ENCODE measurements around the gene SLC36A1.
"Not testable (repeated sequence)": the region's sequence is repeated elsewhere in the genome, so short reads cannot be mapped to it uniquely, and the experiment has no call there.

Gene SLC36A1

GRCh38 chr5:151483647-151484046 lies 36.2 kb downstream of the SLC36A1 start:
- DNase-seq (ENCODE audit: low spot score) = no peak

- DNase-seq (ENCODE audit: low spot score) = no peak
Measured at GRCh38 chr5:151487544-151487943, 40.1 kb downstream of the SLC36A1 start.

GRCh38 chr5:151490627-151491026 lies 43.2 kb downstream of the SLC36A1 start:
- no peak for DNase-seq (ENCODE audit: low spot score)

DNA sequence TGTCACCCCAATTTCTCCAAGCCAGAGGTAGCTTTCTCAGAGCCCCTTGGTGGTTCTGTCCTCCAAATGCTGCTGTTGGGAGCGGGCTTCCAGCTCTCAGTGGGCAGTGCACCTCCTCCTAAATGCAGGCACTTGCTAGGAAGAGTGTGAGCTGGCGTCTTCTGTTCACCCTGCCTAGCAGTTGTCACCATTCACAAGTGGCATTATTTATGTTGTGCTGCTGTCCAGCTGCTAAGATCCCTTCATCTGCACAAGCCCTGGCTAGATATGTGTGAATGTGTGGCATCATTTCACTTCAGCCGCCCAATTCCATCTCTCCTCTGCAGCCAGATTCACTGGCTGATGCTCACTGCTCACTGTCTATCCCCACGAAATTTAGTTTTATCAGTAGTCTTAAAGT lies 43.7 kb downstream of the SLC36A1 start:
- no peak for DNase-seq (ENCODE audit: low spot score)

DNA sequence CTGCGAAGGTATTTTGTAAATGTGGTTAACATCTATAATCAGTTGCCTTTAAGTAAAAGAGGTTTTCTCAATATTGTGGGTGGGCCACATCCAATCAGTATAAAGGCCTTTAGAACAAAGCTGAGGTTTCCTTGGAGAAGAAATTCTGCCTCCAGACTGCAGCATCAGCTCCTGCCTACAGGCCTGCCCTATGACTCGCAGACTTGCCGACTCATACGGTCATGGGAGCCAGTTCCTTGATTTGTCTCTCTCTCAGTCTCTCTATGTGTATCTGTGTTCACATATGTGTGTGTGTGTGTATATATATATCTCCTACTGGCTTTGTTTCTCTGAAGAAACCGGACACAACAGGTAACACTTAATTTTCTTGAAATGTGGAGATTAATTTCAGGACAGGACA lies 45.3 kb downstream of the SLC36A1 start:
- DNase-seq (ENCODE audit: low spot score) = no peak

- DNase-seq (ENCODE audit: low spot score) = no peak
Measured at GRCh38 chr5:151493665-151494064, 46.3 kb downstream of the SLC36A1 start.

DNA sequence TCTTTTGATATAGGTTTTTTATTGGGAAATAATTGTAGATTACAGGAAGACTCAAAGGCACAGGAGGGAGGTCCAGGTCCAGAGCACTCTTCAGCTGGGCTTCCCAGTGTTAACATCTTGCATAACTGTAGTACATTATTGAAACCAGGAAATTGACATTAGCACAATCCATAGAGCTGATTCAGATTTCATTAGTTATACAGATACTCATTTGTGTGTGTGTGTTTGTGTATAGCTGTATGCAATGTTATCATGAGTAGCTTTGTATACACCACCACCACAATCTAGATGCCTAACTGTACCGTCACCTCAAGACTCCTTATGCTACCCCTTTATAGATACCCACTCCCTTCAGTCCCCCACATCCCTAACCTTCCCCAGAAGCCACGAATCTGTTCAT lies 47.9 kb downstream of the SLC36A1 start:
- DNase-seq (ENCODE audit: low spot score) = no peak

- DNase-seq (ENCODE audit: low spot score) = no peak
Measured at GRCh38 chr5:151496041-151496484, 48.7 kb downstream of the SLC36A1 start.

DNA sequence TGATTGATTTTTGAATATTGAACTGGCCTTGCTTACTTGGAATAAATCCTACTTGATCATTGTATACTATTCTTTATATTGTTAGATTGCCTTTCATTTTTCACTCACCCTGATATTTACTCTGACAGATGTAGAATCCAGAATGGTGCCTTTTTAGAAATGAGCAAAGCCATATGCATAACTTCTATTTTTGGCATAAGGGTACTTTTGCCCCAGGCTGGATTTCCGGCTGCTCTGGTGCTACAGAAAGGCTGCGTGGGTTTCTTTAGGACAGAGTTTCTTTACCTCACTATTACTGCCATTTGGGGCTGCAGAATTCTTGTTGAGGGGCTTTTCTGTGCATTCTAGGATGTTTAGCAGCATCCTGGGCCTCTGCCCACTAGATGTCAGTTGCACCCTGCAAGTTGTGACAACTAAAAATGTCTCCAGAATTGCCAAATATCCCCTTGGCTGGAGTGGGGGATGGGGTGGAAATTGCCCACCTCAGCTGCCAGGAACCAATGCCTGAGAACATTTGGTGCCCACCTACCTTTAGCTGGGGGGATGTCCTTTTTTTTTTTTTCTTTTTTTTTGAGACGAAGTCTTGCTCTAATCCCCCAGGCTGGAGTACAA lies 50.1 kb downstream of the SLC36A1 start:
- no peak for DNase-seq (ENCODE audit: low spot score)

- no peak for DNase-seq (ENCODE audit: low spot score)
Measured at GRCh38 chr5:151498395-151499155, 51.2 kb downstream of the SLC36A1 start.

GRCh38 chr5:151499501-151500035 lies 52.2 kb downstream of the SLC36A1 start:
- no peak for DNase-seq (ENCODE audit: low spot score)

GRCh38 chr5:151504006-151504405 lies 56.6 kb downstream of the SLC36A1 start:
- DNase-seq (ENCODE audit: low spot score) = no peak

DNA sequence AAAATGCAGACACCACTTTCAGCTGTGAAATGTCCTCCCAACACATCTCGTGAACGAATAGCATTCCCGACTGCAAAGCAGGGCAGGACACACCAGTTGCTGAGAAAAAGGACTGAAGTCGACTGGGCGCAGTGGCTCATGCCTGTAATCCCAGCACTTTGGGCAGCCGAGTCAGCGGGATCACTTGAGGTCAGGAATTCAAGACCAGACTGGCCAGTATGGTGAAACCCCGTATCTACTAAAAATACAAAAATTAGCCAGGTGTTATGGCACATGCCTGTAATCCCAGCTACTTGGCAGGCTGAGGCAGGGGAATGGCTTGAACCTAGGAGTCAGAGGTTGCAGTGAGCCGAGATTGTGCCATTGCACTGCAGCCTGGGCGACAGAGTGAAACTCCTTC lies 60.9 kb downstream of the SLC36A1 start:
- DNase-seq (ENCODE audit: low spot score) = not testable (repeated sequence)

GRCh38 chr5:151509231-151509630 lies 61.8 kb downstream of the SLC36A1 start:
- DNase-seq (ENCODE audit: low spot score) = no peak

DNA sequence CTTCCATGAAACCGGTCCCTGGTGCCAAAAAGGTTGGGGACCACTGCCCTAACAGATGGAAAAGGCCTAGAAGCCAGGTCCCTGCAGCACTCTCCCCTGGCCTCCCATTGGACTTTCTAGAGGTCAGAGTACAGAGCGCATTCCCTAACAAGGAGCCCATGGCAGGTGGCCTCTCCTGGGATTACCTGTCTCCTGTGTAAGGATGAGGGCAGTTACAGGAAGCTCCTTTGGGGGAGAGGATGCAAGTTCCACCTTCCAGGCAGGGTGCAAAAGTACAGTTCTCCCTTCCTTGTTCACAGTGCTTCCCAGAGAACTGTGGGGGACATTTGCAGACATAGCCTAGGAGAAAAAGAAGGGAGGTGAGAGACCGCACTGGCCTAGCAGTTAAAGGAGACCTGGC lies 62.4 kb downstream of the SLC36A1 start:
- DNase-seq (ENCODE audit: low spot score) = no peak

DNA sequence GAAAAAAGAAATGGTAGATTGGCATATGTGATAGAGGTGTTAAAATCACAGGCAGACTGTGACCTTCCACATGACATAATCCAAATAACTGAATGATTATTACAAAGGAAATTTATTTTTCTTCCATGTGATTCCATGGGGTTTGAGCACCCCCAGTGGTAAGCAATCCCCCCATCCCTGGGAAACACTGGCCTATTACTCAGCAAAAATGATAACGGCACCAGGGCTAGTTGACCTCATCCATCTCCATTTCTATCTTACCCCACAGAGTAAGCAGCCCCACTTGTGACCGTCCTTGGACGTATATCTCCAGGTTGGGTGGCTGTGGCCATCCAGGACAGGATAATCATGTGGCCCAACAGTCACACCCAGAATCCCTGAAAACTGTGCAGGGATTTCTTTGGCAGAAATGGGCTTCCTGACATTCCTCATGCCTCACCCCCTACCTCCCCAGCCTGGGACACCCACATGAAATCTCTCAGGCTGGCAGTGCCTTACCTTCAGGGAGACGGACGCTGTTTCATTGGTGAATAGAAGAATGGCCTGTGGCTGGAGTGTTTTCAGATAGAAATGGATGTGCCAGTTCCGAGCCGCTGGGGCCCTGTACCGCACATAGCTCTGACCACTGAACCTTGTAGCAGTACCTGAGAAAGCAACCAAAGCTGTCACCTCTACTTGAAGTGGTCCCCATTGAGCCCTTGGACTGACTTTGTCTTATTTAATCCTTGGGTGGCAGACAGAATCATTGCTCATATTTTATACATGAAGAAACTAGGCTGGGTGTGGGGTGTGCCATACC lies 69.9 kb downstream of the SLC36A1 start:
- no peak for DNase-seq (ENCODE audit: low spot score)

DNA sequence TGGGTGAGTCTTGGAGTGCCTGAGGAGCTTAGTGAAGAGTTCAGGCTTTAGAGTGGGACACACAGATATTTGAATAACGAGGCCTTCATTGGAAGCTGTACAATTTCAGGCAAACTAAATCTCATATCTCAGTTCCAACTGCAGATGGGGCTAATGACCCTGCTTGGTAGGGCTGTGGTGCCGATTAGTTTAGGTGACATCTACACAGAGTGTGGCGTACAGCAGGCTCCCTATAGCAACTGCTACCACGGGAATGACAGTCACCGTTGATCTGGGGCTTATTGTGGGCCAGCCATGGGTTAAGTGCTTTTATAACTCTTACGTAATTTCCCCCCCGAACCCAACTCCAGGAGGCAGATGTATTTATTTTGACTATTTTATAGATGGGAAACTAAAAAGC lies 72.9 kb downstream of the SLC36A1 start:
- no peak for DNase-seq (ENCODE audit: low spot score)

- DNase-seq (ENCODE audit: low spot score) = no peak
Measured at GRCh38 chr5:151522226-151522625, 74.8 kb downstream of the SLC36A1 start.

DNA sequence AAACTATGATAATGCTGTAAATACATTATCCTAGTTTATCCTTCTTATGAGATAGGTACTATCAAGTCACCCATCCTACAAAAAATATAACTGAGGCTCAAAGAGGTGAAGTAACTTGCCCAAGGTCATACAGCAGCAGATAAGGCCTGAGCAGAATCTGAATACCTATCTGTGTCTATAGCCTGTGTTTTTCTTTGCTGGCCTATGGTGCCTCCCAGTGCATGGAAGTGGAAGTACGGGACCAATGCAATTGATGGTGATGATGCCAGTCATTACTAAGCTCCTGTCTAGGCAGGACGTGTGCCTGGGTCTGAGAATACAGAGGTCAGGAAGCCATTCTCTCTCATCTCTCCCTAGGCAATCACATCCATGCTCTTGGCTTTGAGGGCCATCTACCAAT lies 75.9 kb downstream of the SLC36A1 start:
- DNase-seq (ENCODE audit: low spot score) = no peak

DNA sequence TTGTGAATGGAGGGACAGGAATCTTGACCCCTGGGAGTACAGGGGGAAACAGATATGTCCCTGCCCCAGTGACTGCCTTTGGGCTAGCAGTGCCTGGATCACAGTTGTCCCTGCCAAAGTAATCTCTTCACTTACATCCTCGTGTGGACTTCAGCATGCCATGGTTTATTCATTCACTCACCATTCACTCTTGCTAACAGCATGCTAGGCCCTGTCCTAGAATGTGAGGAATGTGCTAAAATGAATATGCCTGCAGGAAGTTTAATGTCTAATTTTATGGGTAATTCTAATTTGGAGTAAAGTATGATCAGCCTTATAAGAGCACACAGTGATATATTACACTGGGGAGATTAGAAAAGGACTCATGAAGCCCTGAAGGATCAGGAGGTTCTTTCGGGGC lies 80.8 kb downstream of the SLC36A1 start:
- no peak for DNase-seq (ENCODE audit: low spot score)

- no peak for DNase-seq (ENCODE audit: low spot score)
Measured at GRCh38 chr5:151528996-151529395, 81.6 kb downstream of the SLC36A1 start.

DNA sequence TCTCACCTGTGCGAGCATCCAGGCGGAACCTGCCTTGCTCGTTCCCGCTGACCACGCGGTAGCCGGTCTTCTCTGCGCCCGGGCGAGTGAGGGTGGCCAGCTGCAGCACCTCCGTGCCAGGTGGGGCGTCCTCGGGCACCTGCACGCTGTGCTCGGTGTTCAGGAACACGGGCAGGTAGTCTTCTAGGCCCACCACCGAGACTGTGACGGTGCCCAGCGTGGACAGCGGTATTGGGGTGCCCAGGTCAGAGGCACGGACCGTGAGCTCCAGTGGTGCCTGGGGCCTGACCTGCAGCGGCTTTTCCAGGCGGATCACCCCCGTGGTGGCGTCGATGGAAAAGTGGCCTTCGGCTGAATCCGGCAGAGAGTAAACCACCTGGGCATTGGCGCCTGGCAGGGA lies 84.2 kb downstream of the SLC36A1 start:
- DNase-seq (ENCODE audit: low spot score) = no peak

DNA sequence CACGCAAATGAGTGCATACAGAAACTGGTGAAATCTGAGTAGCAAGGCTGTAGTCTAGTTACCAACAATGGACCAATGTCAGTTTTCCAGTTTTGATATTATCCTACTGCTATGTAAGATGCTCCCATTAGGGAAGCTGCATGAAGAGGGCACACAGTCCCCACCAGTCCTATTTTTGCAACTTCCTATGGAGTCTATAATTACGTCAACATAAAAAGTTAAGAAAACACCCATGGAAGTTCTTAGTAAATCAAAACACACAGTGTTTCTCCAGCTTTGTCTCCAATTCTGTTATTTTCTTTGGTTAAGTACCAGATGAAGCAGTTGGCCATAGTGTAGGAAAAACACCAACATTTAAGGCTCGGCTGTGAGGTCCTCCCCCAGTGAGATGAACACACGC lies 85.0 kb downstream of the SLC36A1 start:
- DNase-seq (ENCODE audit: low spot score) = no peak
